Stimulated activated CD8-positive, alpha-beta memory T cell treated with anti-CD3 and anti-CD28 coated beads, Interleukin-7, amount 100 ng/mL, for 24 hours (primary cell): Measurements from ENCODE around the gene DOCK1.

ENCODE experiments used
- DNase-seq: peaks from one replicate; pipeline ENCODE4 v3.0.0-alpha.2; 2020; ENCODE audit warnings: low read depth

The DOCK1 gene

DNA sequence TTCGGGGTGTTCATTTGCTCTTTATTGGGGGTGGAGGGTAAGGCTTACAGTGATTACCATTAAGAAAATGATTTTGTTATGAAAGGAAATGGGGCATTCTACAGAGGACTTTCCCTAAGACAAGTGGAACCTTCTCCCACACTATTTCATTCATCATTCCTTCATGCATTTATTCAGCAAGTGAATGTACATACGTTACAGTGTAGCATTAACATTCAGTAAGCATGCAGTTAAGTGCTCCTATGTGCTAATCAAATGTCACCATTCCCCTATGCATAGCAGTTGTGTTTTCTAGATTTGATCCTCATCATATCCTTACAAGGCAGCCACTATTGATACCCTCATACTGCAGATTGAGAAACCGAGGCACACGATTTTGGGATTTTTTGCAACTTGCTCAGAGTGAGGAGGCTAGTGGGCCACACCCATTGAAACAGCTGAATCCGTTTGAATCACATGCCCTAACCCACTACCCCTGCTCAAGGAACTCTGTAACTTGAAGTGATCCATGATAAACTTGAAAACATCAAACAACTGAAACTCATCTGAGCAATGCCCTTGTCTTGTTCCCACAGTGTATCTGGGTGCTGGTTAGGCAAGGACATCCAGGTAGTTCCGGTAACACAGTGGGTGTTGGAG, 274.5 kb downstream of the DOCK1 start:
- no peak for DNase-seq

DNA sequence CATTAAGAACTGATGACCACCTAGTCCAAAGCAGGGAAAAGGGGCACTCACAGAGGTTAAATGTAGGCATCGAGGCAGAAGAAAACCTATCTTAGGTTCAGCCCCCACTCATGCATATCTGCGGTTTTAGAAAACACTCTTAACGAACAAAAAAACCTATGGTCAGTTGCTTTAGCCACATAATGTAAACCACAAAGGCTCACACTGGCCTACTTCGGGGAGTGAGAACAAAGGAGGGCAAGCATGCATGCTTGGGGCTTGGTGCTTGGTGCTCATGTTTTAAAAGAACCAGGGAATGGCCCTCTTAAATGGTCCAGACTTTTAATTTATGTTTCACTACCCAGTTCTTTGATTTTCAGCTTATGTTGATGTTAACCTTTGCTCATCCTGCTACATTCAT, 276.9 kb downstream of the DOCK1 start:
- no peak for DNase-seq

DNA sequence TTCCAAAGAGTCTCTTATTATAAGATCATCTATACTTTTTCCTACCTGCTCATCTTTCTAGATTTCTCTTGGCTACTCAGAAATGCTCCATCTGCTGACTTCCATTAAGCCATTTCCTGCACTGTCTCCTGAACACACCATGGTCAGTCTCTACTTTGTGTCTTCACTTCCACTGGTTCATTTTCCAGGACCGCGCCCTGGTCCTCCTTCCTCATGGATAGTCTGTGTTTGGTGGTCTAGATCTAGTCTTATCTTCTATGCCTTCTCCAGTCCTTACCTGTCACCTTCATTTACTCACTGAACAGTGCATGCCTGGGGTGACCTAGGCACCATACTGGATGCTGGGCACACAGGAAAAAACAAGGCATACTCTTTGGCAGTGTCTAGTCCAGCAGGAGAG, 279.4 kb downstream of the DOCK1 start:
- DNase-seq, result no peak

- no peak for DNase-seq
These were observed 281.6 kb downstream of the DOCK1 start for GRCh38 chr10:127186813-127187212.

DNA sequence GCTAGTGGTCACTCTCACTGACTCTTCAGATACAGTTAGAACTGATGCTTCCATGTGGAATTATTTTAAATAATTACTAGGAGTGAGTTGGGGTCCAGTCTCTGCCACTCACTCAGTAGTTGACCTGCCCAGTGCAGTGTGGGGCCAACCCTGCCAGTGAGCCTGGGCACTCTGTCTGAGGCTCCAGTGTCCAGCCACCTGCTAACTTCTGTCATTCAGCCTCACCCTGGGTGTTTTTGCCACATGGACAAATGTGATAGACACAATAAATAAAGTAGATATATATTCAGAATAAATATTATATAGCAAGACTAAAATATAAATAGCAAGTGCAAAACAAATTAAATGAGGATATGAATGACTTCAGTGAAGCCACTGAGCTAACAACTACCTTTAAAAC, 284.0 kb downstream of the DOCK1 start:
- no peak for DNase-seq

GRCh38 chr10:127190427-127190826, 285.2 kb downstream of the DOCK1 start:
- DNase-seq, result no peak

GRCh38 chr10:127193125-127193524, 287.9 kb downstream of the DOCK1 start:
- no peak for DNase-seq

DNA sequence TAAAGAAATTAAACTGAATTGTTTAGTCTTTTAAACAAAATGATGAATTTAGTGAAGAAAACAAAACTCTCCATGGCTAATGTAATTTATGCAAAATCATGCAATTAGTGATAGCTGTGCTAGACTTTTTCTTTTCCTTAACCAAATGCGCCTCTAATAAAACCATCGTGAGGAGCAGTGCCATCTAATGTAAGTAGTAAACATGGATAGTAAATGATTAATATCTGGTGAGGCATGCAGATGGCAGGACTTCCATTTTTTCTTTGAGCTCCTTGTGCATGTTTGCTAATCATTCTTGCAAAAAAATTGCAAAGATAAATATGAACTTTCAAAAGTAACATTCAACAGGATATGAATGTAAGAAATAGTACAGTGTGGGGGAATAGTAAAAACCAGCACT, 288.9 kb downstream of the DOCK1 start:
- DNase-seq, result no peak

DNA sequence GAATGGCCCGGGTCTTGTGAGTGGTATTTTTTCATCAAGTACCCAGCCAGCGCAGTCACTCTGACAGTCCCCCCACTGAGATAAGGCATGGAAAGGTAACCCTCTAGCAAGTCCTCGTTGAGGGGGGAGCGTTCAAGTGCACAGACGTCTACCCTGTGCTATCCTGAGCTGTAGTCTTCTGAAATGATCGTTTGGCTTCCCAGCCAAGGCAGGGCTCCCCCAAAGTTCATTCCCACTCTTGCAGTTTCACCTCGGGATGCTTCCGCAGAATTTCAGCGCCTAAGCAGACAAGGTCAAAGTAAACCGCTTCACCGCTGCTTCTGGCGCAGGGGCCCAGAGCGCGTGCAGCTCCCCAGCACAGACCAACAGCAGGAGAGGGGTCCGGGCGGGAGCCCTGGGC, 289.4 kb downstream of the DOCK1 start:
- DNase-seq, result no peak

DNA sequence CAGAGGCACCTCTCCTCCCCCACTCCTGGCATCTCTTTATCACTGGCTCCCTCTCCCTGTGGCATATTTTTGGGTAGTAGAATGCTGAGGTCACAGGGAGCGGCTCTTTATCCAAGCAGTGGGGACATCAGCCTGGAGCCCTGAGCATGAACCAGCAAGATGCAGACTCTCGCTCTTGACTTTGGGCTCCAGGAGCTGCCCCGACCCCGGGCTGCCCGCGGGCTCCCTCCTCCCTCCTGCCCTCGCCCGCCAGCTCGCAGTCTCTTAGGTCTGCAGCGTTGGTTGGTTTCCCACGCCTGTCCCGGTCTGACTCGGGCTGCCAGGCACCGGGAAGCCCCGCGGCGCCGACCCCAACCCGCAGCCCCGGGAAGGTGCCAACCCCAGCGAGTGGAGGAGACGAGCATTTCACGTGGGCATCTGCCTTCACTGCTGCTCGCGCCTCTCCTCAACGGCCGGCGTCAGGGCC, 289.8 kb downstream of the DOCK1 start:
- no peak for DNase-seq

DNA sequence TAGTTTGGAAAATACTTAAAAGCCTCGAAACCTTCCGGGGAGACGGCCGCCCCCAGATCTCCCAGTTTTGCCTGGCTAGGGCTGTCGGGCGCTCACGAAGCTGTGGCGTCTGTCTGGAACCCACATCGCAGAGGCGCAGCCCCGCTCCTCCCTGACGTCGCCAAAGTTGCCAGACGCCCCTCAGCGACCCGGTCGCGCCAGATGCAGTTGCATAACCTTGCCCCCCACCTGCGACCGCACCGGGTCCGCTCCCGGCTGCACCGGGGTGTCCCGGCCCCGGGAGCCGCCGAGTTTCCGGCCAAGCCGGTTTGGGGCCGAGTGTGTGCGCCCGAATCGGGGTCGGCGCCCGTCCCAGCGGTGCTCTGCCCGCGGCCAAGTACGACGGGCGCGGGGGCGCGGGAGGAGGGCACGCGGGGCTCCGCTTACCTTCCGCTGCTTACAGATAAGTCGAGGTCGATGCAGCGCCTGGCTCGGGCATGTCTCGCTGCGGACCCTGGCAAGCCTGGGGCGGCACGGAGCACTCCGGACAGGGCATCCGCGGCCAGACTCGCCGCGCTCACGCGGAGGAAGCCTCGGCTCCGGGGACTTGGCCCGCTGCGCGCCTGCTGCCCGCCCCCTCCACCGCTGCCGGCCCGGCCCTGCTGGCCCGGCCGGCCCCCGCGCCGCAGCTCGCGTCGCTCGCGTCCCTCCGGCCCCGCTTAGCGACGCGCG, 290.5 kb downstream of the DOCK1 start:
- DNase-seq, result no peak

GRCh38 chr10:127196282-127197153, 291.3 kb downstream of the DOCK1 start, which contains the start of gene INSYN2A:
TSS of gene INSYN2A (minus strand) at chr10:127196591. CDS start at chr10:127176395, 20,196 bp downstream.
- DNase-seq, result no peak

- no peak for DNase-seq
These were observed 291.9 kb downstream of the DOCK1 start for GRCh38 chr10:127197154-127197432.

DNA sequence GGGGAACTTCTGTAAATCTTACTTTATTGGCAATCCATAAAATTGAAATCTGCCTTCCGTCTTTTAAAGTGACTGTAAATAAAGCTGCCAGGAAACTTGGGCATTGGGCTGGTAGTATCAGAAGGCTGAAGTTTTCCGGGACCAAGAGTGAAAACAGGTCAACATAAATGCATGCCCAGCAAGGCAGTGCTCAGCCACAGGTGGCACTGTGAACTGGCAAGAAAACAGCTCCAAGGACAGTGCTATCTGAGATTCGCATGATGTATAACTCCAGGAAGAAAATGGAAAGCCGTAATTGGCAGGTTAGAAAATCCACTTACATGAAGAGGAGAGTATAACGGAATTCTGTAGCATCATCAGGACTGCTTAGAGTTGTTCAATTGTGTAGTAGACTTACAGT, 293.1 kb downstream of the DOCK1 start:
- no peak for DNase-seq

GRCh38 chr10:127198721-127199120, 293.5 kb downstream of the DOCK1 start:
- no peak for DNase-seq

DNA sequence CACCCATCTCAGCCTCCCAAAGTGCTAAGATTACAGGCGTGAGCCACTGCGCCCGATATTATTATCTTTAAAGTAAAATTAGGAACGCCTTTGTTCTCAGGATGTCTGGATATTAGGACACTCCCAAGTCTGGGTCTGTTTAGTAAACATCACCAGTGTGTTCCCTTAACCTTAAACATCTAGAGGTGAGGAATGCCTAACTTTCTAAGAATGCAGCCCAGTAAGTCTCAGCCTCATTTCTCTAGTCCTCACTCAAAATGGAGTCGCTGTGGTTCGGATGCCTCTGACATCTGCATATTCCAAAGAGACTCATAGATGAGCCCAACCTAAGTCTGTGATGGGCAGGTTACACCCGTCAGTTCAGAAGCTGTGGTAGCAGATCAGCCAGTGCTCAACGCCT, 295.4 kb downstream of the DOCK1 start:
- no peak for DNase-seq

- DNase-seq, result no peak
These were observed 297.8 kb downstream of the DOCK1 start for GRCh38 chr10:127203067-127203466.

DNA sequence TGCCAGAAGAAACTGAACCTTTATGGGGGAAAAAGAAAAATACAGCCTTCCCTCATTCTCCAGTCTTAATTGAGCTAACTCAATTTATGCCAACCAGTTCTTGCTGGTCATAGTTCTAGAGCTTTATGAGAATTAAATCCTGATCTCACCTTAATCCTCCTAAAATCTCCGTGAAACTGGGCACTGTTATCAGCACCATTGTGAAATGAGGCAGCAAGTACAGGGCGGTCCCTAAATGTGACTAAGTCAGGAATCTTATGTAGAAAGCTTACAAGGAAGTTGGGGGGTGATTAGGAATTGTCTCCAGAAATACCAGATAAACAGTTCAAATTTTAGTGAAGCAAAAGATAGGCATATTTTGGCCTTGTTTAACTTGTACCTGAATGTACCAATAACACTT, 301.9 kb downstream of the DOCK1 start:
- DNase-seq, result no peak

DNA sequence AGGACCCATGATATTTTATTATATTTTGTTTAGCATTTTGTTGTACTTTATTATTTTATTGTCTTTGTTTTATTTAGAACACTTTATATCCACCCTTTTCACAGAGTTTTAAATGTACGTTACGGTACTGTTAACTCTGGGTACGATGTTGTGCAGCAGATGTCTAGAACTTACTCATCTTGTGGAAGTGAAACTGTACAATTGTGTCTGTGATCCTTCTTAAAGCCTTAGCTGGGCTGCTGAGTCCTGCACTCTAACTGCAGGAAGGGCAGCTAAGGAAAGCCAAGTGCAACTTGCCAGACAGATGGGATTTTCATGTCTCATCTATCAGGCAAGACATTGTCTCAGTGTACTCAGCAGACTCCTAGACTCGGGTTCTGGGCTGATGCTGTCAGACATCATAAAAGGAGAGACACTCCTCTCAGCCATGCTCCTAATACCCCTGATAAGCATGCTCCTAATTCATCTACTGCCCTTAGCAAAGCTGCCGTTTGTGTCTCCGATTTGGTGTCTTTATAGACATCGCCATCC, 305.8 kb downstream of the DOCK1 start:
- no peak for DNase-seq

GRCh38 chr10:127215866-127216265, 310.6 kb downstream of the DOCK1 start:
- DNase-seq, result no peak

DNA sequence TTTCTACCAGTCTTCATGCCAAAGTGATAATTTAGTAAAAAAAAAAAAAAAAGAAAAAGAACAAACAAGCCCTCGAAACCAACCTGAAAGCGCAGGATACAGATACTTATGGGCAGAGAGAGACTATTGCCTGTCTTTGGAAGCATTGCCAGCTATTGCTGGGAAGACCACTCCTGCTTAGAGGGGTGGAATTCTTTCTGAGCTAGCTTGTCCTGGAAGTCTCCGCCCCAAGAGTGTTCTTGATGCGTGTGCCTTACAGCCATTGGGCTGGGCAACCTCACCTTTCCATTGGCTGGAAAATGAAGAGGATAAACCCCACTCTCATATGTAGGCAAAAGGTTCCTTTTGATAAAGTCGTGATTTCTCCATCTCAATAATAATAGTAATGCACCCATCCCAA, 311.0 kb downstream of the DOCK1 start:
- no peak for DNase-seq

GRCh38 chr10:127216786-127217185, 311.6 kb downstream of the DOCK1 start:
- DNase-seq, result no peak

- DNase-seq, result no peak
These were observed 313.4 kb downstream of the DOCK1 start for GRCh38 chr10:127218658-127219057.
